ENCODE data around the gene MPC2.
A peak's percentile ranks its signal among the peaks of the same experiment; 100 is the strongest.

The MPC2 gene

GRCh38 chr1:167936930-167937708 is at the start of gene MPC2:
TSS of gene MPC2 (minus strand) at chr1:167937072. CDS start at chr1:167935841, 1,231 bp downstream.
- DNase-seq: peak; percentile 68

GRCh38 chr1:167984886-167985489 is 48.1 kb upstream of the MPC2 start:
- no peak for DNase-seq

- DNase-seq: no peak
Measured at GRCh38 chr1:167983797-167984420, 47.0 kb upstream of the MPC2 start.

- no peak for DNase-seq
Measured at GRCh38 chr1:167981933-167982332, 45.1 kb upstream of the MPC2 start.

- no peak for DNase-seq
Measured at GRCh38 chr1:167977245-167977644, 40.4 kb upstream of the MPC2 start.

- no peak for DNase-seq
Measured at GRCh38 chr1:167974698-167975097, 37.8 kb upstream of the MPC2 start.

- no peak for DNase-seq
Measured at GRCh38 chr1:167973832-167974231, 37.0 kb upstream of the MPC2 start.

GRCh38 chr1:167968569-167968968 is 31.7 kb upstream of the MPC2 start:
- DNase-seq: no peak

GRCh38 chr1:167966050-167966449 is 29.2 kb upstream of the MPC2 start:
- DNase-seq: no peak

GRCh38 chr1:167964646-167965045 is 27.8 kb upstream of the MPC2 start:
- DNase-seq: no peak

GRCh38 chr1:167957710-167958109 is 20.8 kb upstream of the MPC2 start:
- DNase-seq: no peak

- DNase-seq: no peak
Measured at GRCh38 chr1:167955915-167956314, 19.0 kb upstream of the MPC2 start.

- no peak for DNase-seq
Measured at GRCh38 chr1:167950569-167950968, 13.7 kb upstream of the MPC2 start.

GRCh38 chr1:167949785-167950184 is 12.9 kb upstream of the MPC2 start:
- no peak for DNase-seq

- DNase-seq: no peak
Measured at GRCh38 chr1:167947733-167948132, 10.9 kb upstream of the MPC2 start.

GRCh38 chr1:167943541-167943940 is 6.7 kb upstream of the MPC2 start:
- no peak for DNase-seq

GRCh38 chr1:167940264-167940663 is 3.4 kb upstream of the MPC2 start:
- no peak for DNase-seq

- no peak for DNase-seq
Measured at GRCh38 chr1:167938080-167938636, 1.3 kb upstream of the MPC2 start.

GRCh38 chr1:167937709-167938010 is 788 bp upstream of the MPC2 start:
- no peak for DNase-seq

- DNase-seq: peak; percentile 97
Measured at GRCh38 chr1:167936068-167936929, 573 bp downstream of the MPC2 start, which contains the start of gene DCAF6. TSS of gene DCAF6 (plus strand) at chr1:167936683. CDS start at chr1:167936912, 229 bp downstream.

GRCh38 chr1:167935216-167936067 is 1.4 kb downstream of the MPC2 start:
- DNase-seq: peak; percentile 26

Measured in CD4-positive, alpha-beta T cell treated with Interleukin-6 for 4 hours (primary cell).